HG02970 (cell line): ENCODE data around the gene PHLDB3.
"Not testable (repeated sequence)": the region's sequence is repeated elsewhere in the genome, so short reads cannot be mapped to it uniquely, and the experiment has no call there.

Experiments
- ATAC-seq: cut with Tn5 transposase; IDR thresholded peaks from one replicate; pipeline ENCODE4 v1.9.1; 2021; ENCODE audit warnings: mild to moderate bottlenecking, moderate library complexity, moderate number of reproducible peaks; ENCODE audit not compliant: unreplicated experiment, low FRiP score

The PHLDB3 gene

GRCh38 chr19:43504426-43505185 lies at the start of gene PHLDB3:
PHLDB3 (minus strand) TSS chr19:43504746; CDS start chr19:43504118, 628 bp downstream.
- ATAC-seq, result no peak

DNA sequence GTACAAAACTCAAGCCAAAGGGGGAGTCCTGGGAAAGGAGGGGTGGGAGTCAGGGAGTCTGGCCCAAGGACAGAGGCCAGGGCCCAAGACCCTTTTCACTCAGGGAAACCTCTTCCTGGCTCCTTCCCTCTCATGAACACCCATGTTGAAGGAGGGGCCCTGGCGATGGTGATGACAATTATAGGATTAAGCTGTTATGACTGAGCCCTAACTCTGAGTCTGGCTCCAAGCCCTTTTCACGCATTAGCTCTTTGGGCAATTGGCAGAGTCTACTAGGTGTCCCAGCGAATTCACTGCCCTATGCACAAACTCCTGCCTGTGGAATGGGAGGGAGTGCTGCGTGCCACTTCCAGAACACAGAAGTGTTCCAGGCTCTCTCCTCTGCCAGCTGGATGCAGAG lies 49.1 kb upstream of the PHLDB3 start:
- no peak for ATAC-seq

DNA sequence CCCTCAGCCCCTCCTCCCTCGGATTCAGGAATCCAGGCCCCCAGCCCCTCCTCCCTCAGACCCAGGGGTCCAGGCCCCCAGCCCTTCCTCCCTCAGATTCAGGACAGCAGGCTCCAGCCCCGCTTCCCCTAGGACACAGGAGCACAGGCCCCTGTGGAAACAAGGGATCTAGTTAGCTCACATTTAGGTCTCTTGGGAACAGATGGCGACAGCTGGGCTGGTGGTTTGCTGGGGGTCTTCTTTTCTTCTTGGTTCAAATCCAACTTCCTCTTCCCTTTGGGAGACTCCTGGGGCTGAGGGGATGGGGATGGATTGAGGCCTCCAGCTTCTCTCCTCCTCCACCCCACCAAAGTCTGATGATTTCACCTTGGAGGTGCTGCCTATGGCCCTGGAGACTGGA lies 48.1 kb upstream of the PHLDB3 start:
- no peak for ATAC-seq

DNA sequence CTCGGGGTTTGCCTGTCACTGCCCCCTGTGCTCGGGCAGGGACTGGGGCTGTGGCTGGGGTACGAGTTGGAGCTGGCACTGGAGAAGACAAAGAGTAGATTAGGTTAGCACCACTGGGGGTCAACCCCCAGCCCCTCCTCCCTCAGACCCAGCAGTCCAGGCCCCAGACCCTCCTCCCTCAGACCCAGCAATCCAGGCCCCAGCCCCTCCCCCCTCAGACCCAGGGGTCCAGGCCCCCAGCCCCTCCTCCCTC lies 47.6 kb upstream of the PHLDB3 start:
- ATAC-seq, result no peak

GRCh38 chr19:43551399-43552197 lies 47.1 kb upstream of the PHLDB3 start:
- no peak for ATAC-seq

DNA sequence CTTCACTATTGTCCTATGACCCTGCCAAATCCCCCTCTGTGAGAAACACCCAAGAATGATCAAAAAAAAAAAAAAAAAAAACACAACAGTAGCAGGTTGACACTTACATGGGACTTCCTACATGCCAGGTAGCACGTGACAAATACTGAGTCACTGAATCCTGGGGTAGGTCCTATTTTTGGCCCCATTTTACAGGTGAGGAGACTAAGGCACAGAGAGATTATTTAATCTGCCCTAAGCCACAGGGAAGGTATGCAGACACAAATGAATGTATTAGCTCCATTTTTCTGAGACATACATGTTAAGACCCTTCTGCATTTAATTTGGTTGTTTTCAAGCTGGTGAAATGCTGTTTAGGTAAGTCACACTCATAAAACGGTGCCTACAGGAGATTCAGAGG lies 44.2 kb upstream of the PHLDB3 start:
- ATAC-seq, result no peak

DNA sequence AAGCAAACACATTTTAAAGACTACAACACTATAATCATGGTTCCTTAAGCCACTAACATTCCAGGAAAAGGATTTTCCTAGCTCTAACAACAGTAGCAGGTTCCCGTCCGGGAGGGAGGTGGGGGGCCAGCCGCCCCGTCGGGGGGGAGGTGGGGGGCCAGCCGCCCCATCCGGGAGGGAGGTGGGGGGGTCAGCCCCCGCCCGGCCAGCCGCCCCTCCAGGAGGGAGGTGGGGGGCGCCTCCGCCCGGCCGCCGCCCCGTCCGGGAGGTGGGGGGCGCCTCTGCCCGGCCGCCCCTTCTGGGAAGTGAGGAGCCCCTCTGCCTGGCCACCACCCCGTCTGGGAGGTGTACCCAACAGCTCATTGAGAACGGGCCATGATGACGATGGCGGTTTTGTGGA lies 43.4 kb upstream of the PHLDB3 start:
- not testable (repeated sequence) for ATAC-seq

- no peak for ATAC-seq
Measured at GRCh38 chr19:43546581-43546980, 42.0 kb upstream of the PHLDB3 start.

GRCh38 chr19:43545981-43546380 lies 41.4 kb upstream of the PHLDB3 start:
- no peak for ATAC-seq

DNA sequence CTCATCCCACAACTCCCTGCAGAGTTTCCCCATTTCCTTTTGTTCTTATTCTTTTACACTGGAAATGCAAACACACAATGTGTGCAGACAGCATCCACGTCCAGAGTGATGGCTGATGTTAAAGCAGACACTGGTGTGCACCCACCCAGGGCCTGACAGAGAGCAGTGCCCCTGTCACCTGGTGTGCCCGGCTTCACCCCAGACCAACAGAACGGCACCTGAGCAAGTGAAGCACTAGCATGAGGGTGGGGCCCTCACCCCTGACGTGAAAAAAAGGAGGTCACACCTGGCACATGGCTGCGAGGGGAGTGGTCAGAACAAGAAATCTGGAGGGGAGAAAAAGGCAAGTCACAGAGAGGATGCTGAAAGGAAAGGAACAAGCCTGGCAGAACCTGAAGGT lies 40.7 kb upstream of the PHLDB3 start:
- no peak for ATAC-seq

GRCh38 chr19:43544077-43544476 lies 39.5 kb upstream of the PHLDB3 start:
- ATAC-seq, result no peak

- no peak for ATAC-seq
Measured at GRCh38 chr19:43541920-43542650, 37.5 kb upstream of the PHLDB3 start.

DNA sequence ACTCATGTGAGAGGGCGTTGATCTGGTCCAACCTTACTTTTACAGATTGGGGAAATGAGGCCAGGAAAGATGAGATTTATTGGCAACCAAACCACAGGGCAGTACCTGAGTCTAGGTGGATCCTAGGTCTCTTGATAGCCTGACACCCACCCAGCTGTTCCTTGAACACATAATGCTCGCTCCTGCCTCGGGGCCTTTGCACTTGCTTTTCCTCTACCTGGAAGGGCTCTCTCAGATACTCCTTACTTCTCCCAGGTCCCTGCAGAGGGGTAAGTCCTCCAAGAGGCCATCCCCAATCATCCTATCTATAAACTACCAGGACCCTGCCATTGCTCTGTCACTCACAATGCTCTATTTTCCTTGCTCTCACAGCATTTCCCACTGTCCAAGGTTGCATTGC lies 35.8 kb upstream of the PHLDB3 start:
- no peak for ATAC-seq

DNA sequence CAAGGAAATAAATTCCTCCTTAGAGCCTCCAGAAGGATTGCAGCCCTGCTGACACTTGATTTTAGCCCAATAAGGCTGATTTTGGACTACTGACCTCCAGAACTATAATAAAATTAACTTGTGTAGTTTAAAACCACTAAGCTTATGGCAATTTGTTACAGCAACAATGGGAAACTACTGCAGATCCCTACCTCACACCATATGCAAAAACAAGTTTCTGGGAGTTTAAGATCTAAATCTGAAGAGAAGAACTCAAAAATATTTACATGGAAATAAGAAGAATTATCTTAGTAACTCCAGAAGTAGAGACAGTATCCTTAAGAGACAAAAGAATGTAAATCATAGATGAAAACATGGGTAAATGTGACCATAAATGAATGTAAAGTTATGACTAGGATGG lies 34.4 kb upstream of the PHLDB3 start:
- ATAC-seq, result no peak

GRCh38 chr19:43534816-43535761 lies 30.5 kb upstream of the PHLDB3 start:
- no peak for ATAC-seq

- ATAC-seq, result no peak
Measured at GRCh38 chr19:43534305-43534815, 29.8 kb upstream of the PHLDB3 start.

DNA sequence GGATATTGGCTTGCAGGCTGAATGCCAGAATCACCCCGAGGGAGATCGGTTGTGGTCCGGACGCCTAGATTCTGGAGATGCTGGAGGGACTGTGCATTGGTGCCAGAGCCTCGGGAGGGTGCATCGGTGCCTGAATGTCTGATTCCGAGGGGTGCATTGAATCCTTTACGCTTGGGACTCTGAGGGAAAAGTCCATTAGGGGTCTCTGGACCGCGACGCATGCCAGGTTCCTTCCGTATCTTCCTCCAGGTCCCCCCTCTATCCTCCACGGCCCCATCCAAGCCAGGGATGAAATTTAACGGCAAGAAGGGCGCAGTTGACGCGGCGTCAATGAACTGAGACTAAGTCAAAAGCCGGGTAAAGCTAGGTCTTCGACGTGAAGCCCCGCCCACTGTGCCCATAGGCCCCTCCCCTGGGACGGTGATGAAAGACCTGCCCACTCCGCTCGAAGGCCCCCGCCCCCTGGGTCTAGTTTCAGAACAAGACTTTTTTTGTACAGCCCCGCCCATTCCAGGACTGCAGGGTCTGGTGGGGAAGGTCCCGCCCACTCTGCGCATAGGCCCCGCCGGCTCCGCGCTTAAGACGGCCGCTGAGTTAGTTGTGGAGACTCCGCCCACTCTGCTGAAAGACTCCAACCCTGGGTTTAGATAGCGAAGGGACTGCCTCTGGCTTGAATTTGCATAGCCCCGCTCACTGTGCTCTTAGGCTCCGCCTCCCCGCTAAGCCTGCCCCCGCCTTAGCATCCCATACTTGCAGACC lies 29.2 kb upstream of the PHLDB3 start:
- ATAC-seq, result peak; percentile 66

GRCh38 chr19:43532962-43533545 lies 28.5 kb upstream of the PHLDB3 start, which contains the start of gene ZNF575:
ZNF575 (plus strand) TSS chr19:43533188; CDS start chr19:43534423, 1,235 bp downstream.
- peak; percentile 65 for ATAC-seq

DNA sequence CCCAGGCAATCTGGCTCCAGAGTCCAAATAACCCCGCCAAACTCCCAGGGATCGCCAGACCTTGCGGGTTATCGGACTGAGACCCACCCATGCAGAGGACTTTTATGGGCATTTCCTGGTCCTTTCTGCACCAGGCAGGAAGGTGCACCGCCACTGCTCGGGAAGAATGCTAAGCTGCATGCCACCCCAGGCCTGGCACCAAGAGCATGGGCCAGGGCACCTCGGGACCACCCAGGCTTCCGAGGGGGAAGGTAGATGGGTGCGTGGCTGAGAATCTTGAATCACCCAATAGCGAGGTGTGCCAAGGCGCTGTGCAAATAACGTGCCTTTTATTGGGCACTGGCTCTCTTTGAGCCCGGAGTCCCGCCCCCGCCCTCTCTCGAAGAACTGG lies 28.0 kb upstream of the PHLDB3 start:
- no peak for ATAC-seq
